Islet precursor cell (in vitro differentiated cells): Measurements from ENCODE around the gene AGAP1.

ENCODE experiments used
- DNase-seq: peaks from one replicate; pipeline ENCODE4 v3.0.0-alpha.2; 2018

Gene AGAP1

GRCh38 chr2:235493775-235494715 is at the start of gene AGAP1:
Gene AGAP1 (plus strand): TSS chr2:235494043.
- peak; percentile 95 for DNase-seq

- DNase-seq: peak; percentile 91
Observed at GRCh38 chr2:235444101-235444597, 49.7 kb upstream of the AGAP1 start.

- DNase-seq: no peak
Observed at GRCh38 chr2:235445116-235445515, 48.7 kb upstream of the AGAP1 start.

- DNase-seq: no peak
Observed at GRCh38 chr2:235446082-235446481, 47.8 kb upstream of the AGAP1 start.

- no peak for DNase-seq
Observed at GRCh38 chr2:235447210-235447609, 46.6 kb upstream of the AGAP1 start.

GRCh38 chr2:235449568-235449967 is 44.3 kb upstream of the AGAP1 start:
- no peak for DNase-seq

- DNase-seq: no peak
Observed at GRCh38 chr2:235453605-235454151, 40.2 kb upstream of the AGAP1 start.

- peak; percentile 81 for DNase-seq
Observed at GRCh38 chr2:235458839-235459273, 35.0 kb upstream of the AGAP1 start.

GRCh38 chr2:235460548-235461047 is 33.2 kb upstream of the AGAP1 start:
- DNase-seq: no peak

- no peak for DNase-seq
Observed at GRCh38 chr2:235461763-235462414, 32.0 kb upstream of the AGAP1 start.

GRCh38 chr2:235462415-235462790 is 31.4 kb upstream of the AGAP1 start:
- DNase-seq: no peak

- DNase-seq: no peak
Observed at GRCh38 chr2:235463893-235464292, 29.9 kb upstream of the AGAP1 start.

GRCh38 chr2:235467588-235467987 is 26.3 kb upstream of the AGAP1 start:
- DNase-seq: peak; percentile 16

GRCh38 chr2:235468978-235469655 is 24.7 kb upstream of the AGAP1 start:
- peak; percentile 80 for DNase-seq

- peak; percentile 39 for DNase-seq
Observed at GRCh38 chr2:235471186-235471747, 22.6 kb upstream of the AGAP1 start.

- no peak for DNase-seq
Observed at GRCh38 chr2:235472443-235472842, 21.4 kb upstream of the AGAP1 start.

- no peak for DNase-seq
Observed at GRCh38 chr2:235478609-235479008, 15.2 kb upstream of the AGAP1 start.

- DNase-seq: no peak
Observed at GRCh38 chr2:235479604-235480003, 14.2 kb upstream of the AGAP1 start.

GRCh38 chr2:235480614-235481013 is 13.2 kb upstream of the AGAP1 start:
- DNase-seq: no peak

- DNase-seq: no peak
Observed at GRCh38 chr2:235483313-235483712, 10.5 kb upstream of the AGAP1 start.

- no peak for DNase-seq
Observed at GRCh38 chr2:235485362-235485761, 8.5 kb upstream of the AGAP1 start.

GRCh38 chr2:235486729-235487128 is 7.1 kb upstream of the AGAP1 start:
- DNase-seq: no peak
